GM18868 (cell line): Measurements from ENCODE around the gene RPS19.

Experiments
- ATAC-seq: cut with Tn5 transposase; IDR thresholded peaks from one replicate; pipeline ENCODE4 v1.9.1; 2021; ENCODE audit warnings: mild to moderate bottlenecking, moderate library complexity; ENCODE audit not compliant: unreplicated experiment

The RPS19 gene

DNA sequence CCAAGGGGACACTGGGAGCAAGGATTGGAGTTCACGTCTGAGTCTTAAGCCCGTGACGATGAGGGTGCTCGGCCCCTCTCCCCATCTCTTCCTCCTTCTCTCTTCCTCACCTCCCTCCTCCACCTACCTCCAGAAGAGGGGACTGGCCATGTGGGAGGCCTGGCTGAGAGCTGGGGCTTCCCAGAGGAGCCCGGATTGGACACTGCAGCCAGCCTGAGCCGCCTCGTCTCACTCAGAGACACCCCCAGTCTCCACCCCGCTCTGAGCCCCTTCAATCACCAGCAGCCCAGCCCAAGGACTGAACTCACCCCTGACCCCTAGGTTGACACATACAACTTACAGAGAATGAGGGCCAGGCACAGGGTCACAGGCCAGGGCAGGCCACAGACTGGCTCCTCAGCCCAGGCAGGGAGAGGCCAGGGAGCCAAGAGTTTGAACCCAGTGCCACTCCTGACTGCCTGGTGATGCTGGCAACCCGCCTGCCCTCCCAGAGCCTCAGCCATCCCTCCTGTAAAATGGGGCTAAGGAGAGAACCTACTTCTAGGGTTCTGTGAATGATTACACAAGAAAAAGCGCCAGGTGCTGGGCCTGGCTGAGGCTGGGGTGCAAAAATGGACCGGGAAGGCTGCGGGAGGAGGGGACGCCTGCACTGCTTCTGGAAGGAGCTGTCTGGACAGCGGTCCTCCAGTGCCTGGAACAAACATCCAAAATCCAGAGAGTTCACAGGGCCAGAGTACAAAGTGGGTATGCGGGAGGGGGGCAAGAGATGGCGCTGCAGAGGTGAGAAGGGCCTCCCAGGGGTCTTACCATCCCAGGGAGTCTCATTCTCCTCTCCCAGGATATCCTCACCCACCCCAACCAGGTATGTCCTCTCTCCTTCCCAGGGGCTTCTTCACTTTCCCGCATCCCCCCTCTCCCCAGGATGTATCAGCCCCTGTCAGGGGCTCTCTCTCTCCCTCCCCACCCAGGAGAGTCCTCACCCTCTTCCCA is 18.2 kb downstream of the RPS19 start:
- ATAC-seq: peak; percentile 27

DNA sequence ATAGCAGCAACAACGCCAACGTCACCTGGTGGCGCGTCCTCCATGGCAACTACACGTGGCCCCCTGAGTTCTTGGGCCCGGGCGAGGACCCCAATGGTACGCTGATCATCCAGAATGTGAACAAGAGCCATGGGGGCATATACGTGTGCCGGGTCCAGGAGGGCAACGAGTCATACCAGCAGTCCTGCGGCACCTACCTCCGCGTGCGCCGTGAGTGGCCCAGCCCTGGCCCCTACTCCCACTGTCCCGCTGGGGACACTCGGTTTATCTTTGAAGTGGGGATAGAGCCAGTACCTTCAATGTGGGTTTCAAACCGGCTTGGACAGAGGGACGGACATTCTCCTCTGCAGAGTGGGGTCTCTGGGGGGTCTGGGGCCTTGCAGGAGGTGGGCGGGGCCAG is 19.0 kb downstream of the RPS19 start:
- ATAC-seq: no peak

DNA sequence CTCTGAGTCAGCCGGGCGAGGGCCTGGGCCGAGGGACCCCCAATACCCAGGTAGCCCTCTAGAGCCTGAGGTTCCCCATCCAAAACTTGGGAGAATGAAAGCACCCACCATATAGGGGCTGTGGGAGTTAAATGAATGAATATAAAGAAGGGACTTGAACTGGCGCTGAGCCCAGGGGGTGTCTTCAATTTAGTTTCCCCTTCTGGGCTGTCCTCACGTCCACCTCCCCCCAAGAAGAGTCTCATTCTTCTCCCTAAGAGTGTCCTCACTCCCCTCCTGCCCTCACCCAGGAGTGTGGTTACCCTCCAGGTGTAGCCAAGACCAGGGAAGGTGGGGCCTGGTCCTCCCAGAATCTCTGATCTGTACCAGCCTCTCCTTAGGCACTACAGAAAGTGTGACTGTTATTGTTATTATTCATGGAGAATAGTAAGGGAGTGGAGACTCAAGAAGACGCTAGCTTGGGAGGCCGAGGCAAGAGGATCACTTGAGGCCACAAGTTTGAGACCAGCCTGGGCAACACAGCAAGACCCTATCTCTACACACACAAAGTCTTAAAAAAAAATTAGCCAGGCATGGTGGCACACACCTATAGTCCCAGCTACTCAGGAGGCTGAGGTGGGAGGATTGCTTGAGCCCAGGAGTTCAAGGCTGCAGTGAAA is 19.7 kb downstream of the RPS19 start:
- no peak for ATAC-seq

DNA sequence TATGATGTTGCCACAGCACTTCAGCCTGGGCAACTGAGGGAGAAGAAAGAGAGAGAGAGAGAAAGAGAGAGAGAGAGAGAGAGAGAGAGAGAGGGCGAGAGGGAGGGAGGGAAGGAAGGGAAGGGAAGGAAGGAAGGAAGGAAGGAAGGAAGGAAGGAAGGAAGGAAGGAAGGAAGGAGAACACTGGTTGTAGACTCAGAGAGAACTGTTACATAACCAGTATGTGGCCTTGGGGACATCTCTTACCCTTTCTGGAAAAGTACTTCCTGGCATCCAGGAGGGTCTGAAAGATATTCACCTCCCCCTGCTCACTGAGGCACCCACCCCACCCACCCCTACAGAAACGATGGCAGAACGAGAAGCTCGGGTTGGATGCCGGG is 20.3 kb downstream of the RPS19 start:
- ATAC-seq: no peak

DNA sequence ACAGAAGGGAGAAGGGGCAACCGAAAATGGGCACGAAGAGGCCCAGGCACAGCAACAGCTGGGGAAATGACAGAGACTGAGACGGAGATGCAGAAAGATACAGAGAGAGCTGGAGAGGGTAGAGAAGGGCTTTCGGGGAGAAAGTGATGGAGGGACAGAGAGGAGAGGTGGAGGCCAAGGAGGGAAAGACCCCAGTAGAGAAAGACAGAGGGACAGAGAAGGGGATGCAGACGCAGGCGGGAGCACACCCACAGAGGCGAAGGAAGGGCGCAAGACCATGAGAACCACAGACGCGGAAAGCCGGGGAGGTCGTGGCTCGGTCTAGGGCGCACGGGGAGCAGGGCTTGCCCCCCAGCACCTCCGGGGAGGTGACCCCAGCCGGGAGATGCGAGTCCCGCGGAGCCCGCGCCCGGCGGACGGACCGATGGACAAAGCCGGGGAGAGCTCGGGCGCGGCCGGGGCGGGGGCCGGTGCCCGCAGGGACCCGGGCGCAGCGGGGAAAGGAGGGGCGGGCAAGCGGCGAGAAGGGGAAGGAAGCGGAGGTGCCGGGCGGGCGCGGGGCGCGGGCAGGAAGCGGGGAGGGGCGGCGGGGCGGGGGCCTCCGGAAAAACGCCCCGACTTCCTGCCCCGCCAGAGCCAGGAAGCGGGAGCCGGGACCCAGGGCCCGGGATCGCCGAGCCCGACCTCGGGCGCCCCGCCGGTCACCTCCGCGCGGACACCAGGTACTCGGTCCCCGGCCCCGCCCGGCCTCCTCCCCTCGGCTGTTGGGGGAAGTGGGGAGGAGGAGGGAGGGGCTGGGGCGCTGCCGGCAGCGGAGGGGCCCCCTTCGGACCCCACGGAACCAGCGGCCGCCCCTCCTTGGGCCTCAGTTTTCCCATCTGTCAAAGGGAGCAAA is 22.8 kb downstream of the RPS19 start, which contains the start of gene ARHGEF1:
Gene ARHGEF1, plus strand, starts transcription at position 617 of the 895 bp plus-strand sequence. CDS start 4,899 bp downstream, outside the sequence.
- ATAC-seq: no peak

DNA sequence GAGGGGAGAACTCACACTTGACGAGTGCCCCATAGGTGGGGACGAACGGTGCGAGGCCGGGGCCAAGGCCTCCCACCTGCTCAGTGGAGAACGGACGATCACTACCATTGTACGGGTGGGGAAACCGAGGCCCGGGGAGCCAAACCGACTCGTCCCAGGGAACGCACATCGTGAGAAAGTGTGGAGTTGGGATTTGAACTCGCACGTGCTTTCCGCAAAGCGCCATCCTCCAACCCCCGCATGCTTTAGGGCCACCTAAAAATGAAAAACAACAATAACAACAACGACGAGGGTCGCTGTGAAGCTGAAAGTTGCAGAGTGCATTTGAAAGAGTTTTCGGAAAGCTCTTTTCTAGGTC is 23.4 kb downstream of the RPS19 start:
- ATAC-seq: no peak

DNA sequence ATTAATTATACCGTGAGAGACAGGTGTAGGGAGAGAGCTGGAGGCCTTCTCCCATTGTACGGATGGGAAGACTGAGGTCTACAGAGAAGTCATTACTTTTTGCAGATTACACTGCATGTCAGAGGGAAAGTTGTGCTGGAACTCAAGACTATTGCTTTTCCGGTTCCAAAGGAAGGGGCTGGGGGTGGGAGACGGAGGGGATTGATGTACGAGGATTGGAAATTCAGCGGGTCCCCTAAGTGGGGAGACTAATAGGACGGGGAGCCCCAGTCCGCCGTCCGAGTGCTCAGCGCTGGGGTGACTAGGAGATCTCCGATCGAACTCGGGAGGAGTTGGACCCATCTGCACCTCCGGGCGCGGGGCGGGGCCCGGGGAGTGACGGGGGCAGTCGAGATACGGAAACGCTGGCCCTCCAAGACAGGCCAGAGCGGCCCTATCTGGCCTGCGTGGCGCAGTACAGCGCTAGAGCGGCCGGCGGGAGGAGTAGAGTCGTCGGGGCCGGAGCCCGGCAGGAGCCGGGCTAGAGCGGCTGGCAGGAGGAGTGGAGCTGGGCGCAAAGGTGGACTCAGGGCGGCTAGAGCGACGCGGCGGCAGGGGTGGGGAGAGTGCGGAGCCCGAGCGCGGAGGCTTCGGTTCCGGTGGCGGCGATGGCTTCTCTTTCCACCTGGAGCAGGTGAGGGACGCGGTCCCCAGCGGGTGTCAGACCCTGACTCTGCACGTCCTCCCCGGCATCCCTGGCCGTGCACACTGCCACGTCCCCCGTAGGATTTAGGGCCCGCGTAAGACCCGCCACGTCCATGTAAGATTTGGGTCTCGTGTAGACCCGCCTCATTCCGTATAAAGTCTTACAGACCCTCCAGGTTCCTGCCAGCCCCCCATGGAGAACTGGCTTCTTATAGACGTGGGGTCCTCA is 24.0 kb downstream of the RPS19 start:
- peak; percentile 82 for ATAC-seq

DNA sequence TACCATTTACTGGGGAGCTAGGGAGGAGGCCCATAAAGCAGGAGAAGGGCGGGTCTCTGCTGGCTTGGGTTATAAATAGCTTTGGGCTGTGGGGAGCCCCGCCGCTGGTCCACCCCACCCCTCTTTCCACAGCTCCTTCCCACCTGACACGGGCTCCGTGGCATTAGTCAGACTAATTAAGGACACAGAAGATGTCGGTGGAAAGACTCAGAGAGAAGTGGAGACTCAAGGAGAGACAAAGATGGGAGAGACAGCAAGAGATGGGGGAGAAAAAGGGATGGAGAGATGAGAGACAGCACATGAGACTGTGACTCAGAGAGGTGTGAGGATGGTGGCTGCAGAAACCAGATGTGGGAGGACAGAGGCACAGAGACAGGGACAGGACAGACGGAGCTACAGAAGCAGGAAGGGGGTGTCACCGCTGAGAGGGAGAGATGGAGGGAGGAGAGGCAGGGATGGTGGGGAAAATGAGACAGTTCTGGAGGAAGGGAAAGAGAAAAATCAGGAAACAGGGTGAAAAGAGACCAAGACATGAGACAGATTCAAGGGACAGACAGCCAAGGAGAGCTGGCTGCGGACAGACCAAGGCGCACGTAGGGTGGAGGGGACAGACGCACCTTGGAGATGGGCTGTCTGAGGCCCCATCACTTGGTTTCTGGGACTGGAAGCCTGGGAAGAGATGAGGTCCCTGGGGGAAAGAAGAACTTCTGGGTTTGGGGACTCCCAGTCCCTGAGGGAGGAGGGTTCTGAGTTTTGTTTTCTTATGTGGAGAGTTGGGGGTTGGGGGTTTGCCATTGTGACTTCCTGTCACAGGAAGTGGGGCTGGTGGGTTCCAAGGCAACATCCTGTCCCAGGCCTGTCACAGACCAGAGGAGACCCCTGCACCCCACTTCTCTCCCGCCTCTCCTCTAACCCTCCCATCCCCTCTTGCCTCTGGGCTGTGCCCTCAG is 27.0 kb downstream of the RPS19 start:
- ATAC-seq: no peak

DNA sequence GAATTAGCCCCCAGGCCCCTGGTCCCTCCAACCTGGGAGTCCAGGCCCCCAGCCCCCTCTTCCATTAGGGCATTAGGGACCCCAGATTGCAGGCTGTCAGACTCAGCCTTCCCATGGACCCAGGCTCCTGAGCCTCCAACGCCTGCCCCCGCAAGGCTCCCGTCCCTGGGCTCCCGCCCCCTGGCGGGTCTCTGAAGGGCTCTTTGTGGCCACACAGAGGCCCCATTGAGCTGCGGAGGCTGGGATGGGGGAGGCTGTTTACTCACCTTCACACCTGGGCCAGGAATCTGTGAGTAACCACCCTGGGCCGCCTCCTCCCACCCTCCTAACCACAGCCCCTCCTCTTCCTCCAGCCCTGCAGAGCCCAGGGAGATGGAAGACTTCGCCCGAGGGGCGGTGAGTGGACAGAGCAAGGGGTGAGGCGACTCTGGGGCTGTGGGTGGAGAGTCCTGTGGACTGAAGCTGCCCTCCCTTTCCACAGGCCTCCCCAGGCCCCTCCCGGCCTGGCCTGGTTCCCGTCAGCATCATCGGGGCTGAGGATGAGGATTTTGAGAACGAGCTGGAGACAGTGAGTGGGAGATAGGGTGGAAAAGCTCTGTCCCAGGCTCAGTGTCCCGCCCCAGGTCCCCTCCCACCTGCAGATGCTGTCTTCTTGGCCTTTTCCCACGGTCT is 27.8 kb downstream of the RPS19 start:
- no peak for ATAC-seq

DNA sequence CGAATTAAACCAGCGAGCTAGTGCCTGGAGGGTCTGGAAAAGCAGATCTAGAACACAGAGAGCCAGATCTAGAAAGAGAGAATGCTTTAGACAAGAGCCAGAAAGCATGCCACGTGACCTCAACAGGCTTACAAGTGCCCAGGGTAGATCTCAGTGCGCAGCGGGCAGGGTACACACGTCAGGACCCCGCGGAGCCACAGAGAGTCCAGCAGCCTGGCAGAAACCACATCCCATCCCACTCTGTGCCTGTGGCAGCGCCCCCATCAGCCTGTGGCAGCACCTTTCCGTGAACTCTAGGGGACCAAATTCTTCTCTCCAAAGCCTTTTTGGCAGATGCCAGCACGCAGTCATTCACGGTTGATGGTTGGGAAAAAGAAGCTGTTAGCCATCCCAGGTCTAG is 28.9 kb downstream of the RPS19 start:
- no peak for ATAC-seq

DNA sequence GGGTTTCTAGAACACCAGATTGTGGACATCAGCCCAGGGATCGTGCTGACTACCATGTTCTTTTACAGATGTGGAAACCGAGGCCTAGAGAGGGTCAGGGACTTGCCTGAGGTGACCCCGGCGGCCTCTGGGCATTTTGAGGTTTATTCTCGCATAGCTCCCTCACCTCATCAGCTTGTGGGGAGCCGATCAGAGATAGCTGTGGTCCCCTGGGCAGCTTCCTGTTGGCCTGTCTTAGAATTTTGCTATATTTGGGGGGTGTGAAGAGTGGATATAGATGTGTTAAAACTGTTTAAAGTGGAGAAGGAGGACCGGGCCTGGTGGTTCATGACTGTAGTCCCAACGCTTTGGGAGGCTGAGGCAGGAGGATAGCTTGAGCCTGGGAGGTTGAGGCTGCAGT is 29.8 kb downstream of the RPS19 start:
- ATAC-seq: no peak

DNA sequence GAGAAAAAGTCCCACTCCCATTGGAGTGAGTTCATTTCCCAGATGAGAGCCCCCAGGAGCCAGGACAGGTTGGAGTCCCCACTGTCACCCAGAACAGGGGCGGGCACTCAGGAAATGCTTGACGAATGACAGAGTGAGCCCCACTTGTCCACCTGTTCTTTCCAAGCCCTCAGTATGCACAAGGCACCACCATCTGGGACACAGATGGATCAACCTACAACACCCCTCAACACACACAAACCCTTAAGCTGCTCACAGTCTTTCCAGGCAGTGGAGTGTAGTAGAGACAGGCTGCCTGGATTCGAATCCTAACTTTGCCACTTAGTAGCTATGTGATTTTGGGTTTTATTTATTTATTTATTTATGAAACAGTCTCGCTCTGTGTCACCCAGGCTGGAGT is 30.9 kb downstream of the RPS19 start:
- no peak for ATAC-seq

DNA sequence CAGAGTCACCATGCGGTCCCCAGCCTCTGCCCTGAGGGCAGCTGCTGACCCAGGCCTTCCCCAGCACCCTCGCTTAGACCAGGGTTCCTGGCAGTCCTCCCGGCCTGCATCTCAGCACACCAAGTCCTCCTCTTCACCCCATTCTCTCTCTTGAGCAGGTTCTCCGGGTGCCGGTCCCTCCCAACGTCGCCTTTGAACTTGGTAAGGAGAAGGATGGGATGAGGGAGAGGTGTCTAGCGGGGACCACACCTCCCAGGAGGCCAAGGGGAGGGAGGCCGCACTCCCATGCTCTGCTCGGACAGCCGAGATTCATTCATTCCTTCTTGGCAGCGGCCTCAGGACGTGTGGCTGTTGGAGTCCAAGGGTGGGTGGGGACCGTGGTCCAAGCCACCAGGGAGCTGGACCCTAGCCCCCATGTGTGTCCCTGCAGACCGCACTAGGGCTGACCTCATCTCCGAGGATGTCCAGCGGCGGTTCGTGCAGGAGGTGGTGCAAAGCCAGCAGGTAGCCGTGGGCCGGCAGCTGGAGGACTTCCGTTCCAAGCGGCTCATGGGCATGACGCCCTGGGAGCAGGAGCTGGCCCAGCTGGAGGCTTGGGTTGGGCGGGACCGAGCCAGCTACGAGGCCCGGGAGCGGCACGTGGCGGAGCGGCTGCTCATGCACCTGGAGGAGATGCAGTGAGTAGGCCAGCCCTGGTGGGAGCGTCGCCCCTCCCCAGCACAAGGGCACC is 32.3 kb downstream of the RPS19 start:
- ATAC-seq: no peak

DNA sequence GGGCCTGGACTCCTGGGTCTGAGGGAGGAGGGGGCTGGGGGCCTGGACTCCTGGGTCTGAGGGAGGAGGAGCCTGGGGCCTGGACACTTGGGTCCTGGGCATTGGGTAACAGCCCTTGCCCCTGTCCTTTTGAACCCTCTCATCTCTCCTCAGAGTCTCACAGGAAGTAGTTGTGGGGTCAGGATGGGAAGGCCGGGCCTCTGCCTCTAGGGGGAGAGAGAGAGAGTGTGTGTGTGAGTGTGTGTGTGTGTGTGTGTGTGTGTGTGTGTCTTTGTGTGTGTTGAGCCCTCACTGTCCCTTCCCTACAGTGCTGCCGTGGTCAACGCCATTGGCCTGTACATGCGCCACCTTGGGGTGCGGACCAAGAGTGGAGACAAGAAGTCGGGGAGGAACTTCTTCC is 33.8 kb downstream of the RPS19 start:
- no peak for ATAC-seq

DNA sequence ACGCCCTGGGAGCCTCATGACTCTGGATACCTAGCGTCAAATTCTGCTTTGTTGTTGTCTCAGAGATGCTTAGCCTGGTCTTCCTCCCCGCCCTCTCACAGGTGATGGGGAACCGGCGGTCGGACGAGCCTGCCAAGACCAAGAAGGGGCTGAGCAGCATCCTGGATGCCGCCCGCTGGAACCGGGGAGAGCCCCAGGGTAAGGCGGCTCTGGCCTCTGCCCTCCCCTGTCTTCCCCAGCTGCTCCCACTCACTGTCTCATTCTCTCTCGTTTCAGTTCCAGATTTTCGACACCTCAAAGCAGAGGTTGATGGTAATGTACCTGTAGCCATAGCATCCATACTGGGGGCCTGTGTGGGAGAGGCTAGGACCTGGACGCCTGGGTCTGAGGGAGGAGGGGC is 34.3 kb downstream of the RPS19 start:
- ATAC-seq: no peak

DNA sequence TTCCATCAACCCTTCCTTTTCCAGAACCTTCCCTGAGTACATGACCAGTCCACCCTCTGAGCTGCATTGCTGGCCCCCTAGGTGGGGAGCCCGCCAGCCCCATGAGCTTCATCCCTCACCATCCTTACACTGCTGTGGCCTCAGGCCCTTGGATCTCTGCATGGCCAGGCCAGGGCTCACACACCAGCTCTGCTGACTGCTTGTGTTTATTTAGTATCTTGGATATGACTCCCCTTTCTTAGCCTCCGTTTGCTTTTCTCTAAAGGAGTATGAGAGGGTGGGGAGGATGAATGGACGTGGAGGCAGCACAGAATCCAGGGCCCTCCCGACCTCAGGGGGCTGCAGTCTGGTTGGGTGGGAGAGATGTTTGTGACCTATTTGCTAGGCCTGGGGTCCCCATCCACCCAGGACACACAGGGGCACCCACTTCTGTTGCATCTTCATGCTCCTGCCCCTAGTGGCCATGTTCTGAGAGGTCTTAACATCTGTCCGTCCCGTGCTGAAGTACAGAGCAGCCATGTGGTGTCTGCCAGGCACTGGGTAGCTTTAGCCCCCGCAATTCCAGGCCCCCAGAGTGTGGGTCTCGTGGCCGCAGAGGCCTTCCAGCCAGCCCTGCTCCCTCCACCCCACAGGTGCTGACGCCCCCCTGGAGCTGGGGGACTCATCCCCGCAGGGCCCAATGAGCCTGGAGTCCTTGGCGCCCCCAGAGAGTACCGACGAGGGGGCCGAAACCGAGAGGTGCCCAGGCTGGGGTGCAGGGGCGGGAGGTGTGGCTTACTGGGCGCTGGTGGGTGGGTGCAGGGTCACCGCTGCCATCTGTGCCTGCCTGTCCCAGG is 35.9 kb downstream of the RPS19 start:
- ATAC-seq: no peak

DNA sequence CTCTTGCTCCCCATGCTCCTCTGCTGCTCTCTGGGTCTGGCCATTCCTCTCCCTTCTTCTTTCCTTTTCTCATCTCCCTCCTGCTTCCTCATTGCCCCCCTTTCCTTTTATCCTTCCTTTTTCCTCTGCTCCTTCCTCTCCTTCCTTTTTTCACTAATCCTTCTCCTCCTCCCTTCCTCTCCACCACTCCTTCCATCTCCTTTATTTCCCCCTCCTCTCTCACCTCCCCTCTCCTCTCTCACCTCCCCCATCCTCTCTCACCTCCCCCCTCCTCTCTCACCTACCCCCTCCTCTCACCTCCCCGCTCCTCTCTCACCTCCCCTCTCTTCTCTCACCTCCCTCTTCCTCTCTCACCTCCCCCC is 36.5 kb downstream of the RPS19 start:
- no peak for ATAC-seq
